HG03025 (cell line): ENCODE measurements around the gene ARHGAP26.

ENCODE experiments used
- ATAC-seq: cut with Tn5 transposase; IDR thresholded peaks from one replicate; pipeline ENCODE4 v1.9.1; 2021; ENCODE audit warnings: mild to moderate bottlenecking, moderate library complexity; ENCODE audit not compliant: unreplicated experiment, low FRiP score

The ARHGAP26 gene

GRCh38 chr5:142748568-142749249 is 21.5 kb upstream of the ARHGAP26 start:
- no peak for ATAC-seq

GRCh38 chr5:142749321-142749720 is 20.9 kb upstream of the ARHGAP26 start:
- no peak for ATAC-seq

GRCh38 chr5:142753116-142753631 is 17.0 kb upstream of the ARHGAP26 start:
- no peak for ATAC-seq

- no peak for ATAC-seq
Observed at GRCh38 chr5:142754031-142754430, 16.1 kb upstream of the ARHGAP26 start.

- no peak for ATAC-seq
Observed at GRCh38 chr5:142756576-142756975, 13.6 kb upstream of the ARHGAP26 start.

GRCh38 chr5:142757564-142757963 is 12.6 kb upstream of the ARHGAP26 start:
- ATAC-seq, result no peak

GRCh38 chr5:142758062-142758795 is 11.9 kb upstream of the ARHGAP26 start:
- no peak for ATAC-seq

- no peak for ATAC-seq
Observed at GRCh38 chr5:142758796-142759145, 11.4 kb upstream of the ARHGAP26 start.

- no peak for ATAC-seq
Observed at GRCh38 chr5:142763701-142764100, 6.5 kb upstream of the ARHGAP26 start.

GRCh38 chr5:142767178-142767577 is 3.0 kb upstream of the ARHGAP26 start:
- ATAC-seq, result no peak

- no peak for ATAC-seq
Observed at GRCh38 chr5:142767911-142768310, 2.3 kb upstream of the ARHGAP26 start.

- ATAC-seq, result no peak
Observed at GRCh38 chr5:142769251-142769792, 855 bp upstream of the ARHGAP26 start.

GRCh38 chr5:142770650-142771609 is 753 bp downstream of the ARHGAP26 start:
- peak; percentile 19 for ATAC-seq

- no peak for ATAC-seq
Observed at GRCh38 chr5:142771666-142772065, 1.5 kb downstream of the ARHGAP26 start.

GRCh38 chr5:142772446-142773293 is 2.5 kb downstream of the ARHGAP26 start:
- no peak for ATAC-seq

GRCh38 chr5:142777099-142777498 is 6.9 kb downstream of the ARHGAP26 start:
- no peak for ATAC-seq

- ATAC-seq, result no peak
Observed at GRCh38 chr5:142777850-142778249, 7.7 kb downstream of the ARHGAP26 start.

- ATAC-seq, result no peak
Observed at GRCh38 chr5:142779163-142779840, 9.1 kb downstream of the ARHGAP26 start.

- no peak for ATAC-seq
Observed at GRCh38 chr5:142780871-142781270, 10.7 kb downstream of the ARHGAP26 start.
